Ishikawa (cell line): ENCODE results near the gene GABPB1.

Experiments used
- EP300 ChIP-seq: IDR thresholded peaks from 2 replicates; pipeline ENCODE4 v1.6.1; 2012; ENCODE audit warnings: borderline replicate concordance
- FOXM1 ChIP-seq: IDR thresholded peaks from 2 replicates; pipeline ENCODE4 v1.6.1; 2012; ENCODE audit warnings: low read depth, borderline replicate concordance
- TAF1 ChIP-seq: IDR thresholded peaks from 2 replicates; pipeline ENCODE4 v1.6.1; 2012; ENCODE audit warnings: low read depth, mild to moderate bottlenecking
- TCF12 ChIP-seq: IDR thresholded peaks from 2 replicates; pipeline ENCODE4 v1.6.1; 2012; ENCODE audit warnings: low read depth
- TF ChIP-seq, protein P1 (sequence below): IDR thresholded peaks from 2 replicates; pipeline ENCODE4 v1.6.1; 2012; ENCODE audit warnings: low read depth, mild to moderate bottlenecking

DNA sequence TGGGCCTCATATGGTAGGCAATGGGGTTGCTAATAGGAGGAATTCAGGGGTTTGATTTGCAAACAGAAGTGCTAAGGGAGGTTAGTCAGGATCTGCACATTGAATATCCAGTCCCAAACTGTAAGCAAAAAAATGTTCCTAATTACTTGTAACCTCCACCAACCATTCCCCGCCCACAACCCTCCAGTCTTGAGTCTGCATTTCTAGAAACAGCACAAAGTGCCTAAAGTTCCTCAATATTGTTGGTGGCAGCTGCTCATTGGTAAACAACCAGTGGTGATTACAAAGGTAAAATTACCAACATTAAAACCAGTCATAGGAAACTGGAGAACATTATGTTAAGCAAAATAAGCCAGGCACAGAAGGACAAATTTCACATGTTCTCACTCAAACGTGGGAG lies 108.4 kb downstream of the GABPB1 start:
- TF ChIP-seq FOXM1 (no peak), TAF1 (no peak), TCF12 (no peak), EP300 (no peak)
- TF ChIP-seq, protein P1, sequence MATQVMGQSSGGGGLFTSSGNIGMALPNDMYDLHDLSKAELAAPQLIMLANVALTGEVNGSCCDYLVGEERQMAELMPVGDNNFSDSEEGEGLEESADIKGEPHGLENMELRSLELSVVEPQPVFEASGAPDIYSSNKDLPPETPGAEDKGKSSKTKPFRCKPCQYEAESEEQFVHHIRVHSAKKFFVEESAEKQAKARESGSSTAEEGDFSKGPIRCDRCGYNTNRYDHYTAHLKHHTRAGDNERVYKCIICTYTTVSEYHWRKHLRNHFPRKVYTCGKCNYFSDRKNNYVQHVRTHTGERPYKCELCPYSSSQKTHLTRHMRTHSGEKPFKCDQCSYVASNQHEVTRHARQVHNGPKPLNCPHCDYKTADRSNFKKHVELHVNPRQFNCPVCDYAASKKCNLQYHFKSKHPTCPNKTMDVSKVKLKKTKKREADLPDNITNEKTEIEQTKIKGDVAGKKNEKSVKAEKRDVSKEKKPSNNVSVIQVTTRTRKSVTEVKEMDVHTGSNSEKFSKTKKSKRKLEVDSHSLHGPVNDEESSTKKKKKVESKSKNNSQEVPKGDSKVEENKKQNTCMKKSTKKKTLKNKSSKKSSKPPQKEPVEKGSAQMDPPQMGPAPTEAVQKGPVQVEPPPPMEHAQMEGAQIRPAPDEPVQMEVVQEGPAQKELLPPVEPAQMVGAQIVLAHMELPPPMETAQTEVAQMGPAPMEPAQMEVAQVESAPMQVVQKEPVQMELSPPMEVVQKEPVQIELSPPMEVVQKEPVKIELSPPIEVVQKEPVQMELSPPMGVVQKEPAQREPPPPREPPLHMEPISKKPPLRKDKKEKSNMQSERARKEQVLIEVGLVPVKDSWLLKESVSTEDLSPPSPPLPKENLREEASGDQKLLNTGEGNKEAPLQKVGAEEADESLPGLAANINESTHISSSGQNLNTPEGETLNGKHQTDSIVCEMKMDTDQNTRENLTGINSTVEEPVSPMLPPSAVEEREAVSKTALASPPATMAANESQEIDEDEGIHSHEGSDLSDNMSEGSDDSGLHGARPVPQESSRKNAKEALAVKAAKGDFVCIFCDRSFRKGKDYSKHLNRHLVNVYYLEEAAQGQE: no peak
